DND-41 (cell line): ENCODE results near the gene FAM193B.

Source experiments
- ATAC-seq: fragments of 200-7000 bp; cut with Tn5 transposase; 3 replicates; pipeline ENCODE4 v1.9.1; 2021; ENCODE audit warnings: low read depth; ENCODE audit not compliant: insufficient read depth
- DNase-seq: peaks from one replicate; pipeline ENCODE4 v3.0.0-alpha.2; 2020
- H2AFZ ChIP-seq: 2 replicates; pipeline ENCODE4 v1.6.0; 2012; ENCODE audit warnings: low read depth, low read length
- H3K27ac ChIP-seq: 2 replicates; pipeline ENCODE4 v1.5.1; 2012; ENCODE audit warnings: low read length, inconsistent platforms
- H3K27me3 ChIP-seq: fragments of 200-600 bp; sonication (generic); 2 replicates; pipeline ENCODE4 v1.6.0; 2012; ENCODE audit warnings: low read length, mild to moderate bottlenecking, inconsistent platforms; ENCODE audit not compliant: insufficient read depth, poor library complexity
- H3K36me3 ChIP-seq: 2 replicates; pipeline ENCODE4 v1.5.1; 2012; ENCODE audit warnings: low read length, inconsistent platforms; ENCODE audit not compliant: insufficient read depth
- H3K4me1 ChIP-seq: 2 replicates; pipeline ENCODE4 v1.5.1; 2012; ENCODE audit warnings: mild to moderate bottlenecking, low read length; ENCODE audit not compliant: insufficient read depth
- H3K4me2 ChIP-seq: 2 replicates; pipeline ENCODE4 v1.6.0; 2012; ENCODE audit warnings: mild to moderate bottlenecking, moderate library complexity, low read length, inconsistent platforms; ENCODE audit not compliant: insufficient read depth
- H3K4me3 ChIP-seq, 2 experiments: fragments of 200-600 bp in 1 of 2; shearing (Covaris generic) in 1 of 2; 2 replicates each; pipeline ENCODE4 v1.5.1; 2012 to 2016; ENCODE audit warnings: inconsistent platforms in 2 of 2, low read length in 2 of 2, mild to moderate bottlenecking in 2 of 2, low read depth in 1 of 2, moderate library complexity in 1 of 2
- H3K79me2 ChIP-seq: 2 replicates; pipeline ENCODE4 v1.6.0; 2012; ENCODE audit warnings: low read length, inconsistent platforms; ENCODE audit not compliant: insufficient read depth
- H3K9ac ChIP-seq: 2 replicates; pipeline ENCODE4 v1.6.0; 2012; ENCODE audit warnings: low read depth, mild to moderate bottlenecking, inconsistent platforms, low read length, moderate library complexity
- H3K9me3 ChIP-seq: 2 replicates; pipeline ENCODE4 v1.5.1; 2012; ENCODE audit warnings: low read length, moderate library complexity, mild to moderate bottlenecking, inconsistent platforms; ENCODE audit not compliant: insufficient read depth, severe bottlenecking
- H4K20me1 ChIP-seq: 2 replicates; pipeline ENCODE4 v1.6.0; 2012; ENCODE audit warnings: low read length; ENCODE audit not compliant: insufficient read depth
- EZH2 ChIP-seq: IDR thresholded peaks from 3 replicates; pipeline ENCODE4 v1.6.1; 2012; ENCODE audit warnings: borderline replicate concordance, low read depth, mild to moderate bottlenecking, moderate library complexity, low read length, inconsistent platforms; ENCODE audit not compliant: severe bottlenecking
- TF ChIP-seq, protein P1 (sequence below): IDR thresholded peaks from 2 replicates; pipeline ENCODE4 v1.5.1; 2012; ENCODE audit warnings: borderline replicate concordance, low read length, moderate library complexity, mild to moderate bottlenecking; ENCODE audit not compliant: poor library complexity, severe bottlenecking; ENCODE audit errors: extremely low read depth

The FAM193B gene

GRCh38 chr5:177470759-177471536 is 83.4 kb downstream of the FAM193B start:
- H3K4me3 ChIP-seq = no peak overlapping the region
- peaks cover 57% of the 10 kb centered on the region for H4K20me1 ChIP-seq
- no peaks in the 10 kb centered on the region for H3K9me3 ChIP-seq
- ATAC-seq (no peak), DNase-seq (no peak)
- TF ChIP-seq, protein P1, sequence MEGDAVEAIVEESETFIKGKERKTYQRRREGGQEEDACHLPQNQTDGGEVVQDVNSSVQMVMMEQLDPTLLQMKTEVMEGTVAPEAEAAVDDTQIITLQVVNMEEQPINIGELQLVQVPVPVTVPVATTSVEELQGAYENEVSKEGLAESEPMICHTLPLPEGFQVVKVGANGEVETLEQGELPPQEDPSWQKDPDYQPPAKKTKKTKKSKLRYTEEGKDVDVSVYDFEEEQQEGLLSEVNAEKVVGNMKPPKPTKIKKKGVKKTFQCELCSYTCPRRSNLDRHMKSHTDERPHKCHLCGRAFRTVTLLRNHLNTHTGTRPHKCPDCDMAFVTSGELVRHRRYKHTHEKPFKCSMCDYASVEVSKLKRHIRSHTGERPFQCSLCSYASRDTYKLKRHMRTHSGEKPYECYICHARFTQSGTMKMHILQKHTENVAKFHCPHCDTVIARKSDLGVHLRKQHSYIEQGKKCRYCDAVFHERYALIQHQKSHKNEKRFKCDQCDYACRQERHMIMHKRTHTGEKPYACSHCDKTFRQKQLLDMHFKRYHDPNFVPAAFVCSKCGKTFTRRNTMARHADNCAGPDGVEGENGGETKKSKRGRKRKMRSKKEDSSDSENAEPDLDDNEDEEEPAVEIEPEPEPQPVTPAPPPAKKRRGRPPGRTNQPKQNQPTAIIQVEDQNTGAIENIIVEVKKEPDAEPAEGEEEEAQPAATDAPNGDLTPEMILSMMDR = no peak
- no peak for TF ChIP-seq EZH2
- H3K4me1 ChIP-seq = peaks cover 24% of the 10 kb centered on the region
- no peak overlapping the region for H3K27ac ChIP-seq
- peaks cover 52% of the 10 kb centered on the region for H3K36me3 ChIP-seq
- peaks cover 5% of the 10 kb centered on the region for H3K27me3 ChIP-seq
- peak overlapping the region; percentile 96 for H3K4me2 ChIP-seq
- H2AFZ ChIP-seq = no peak overlapping the region
- no peak overlapping the region for H3K9ac ChIP-seq
- peaks cover 34% of the 10 kb centered on the region for H3K79me2 ChIP-seq
